ENCODE results near the gene GNAQ.
A peak's percentile ranks its signal among the peaks of the same experiment; 100 is the strongest.
"Not testable (repeated sequence)": the region's sequence is repeated elsewhere in the genome, so short reads cannot be mapped to it uniquely, and the experiment has no call there.

Gene GNAQ

GRCh38 chr9:77892171-77892570 lies 139.4 kb downstream of the GNAQ start:
- no peak overlapping the region for H3K27ac ChIP-seq (ENCODE audit: low read depth, low read length)
- H3K4me3 ChIP-seq (ENCODE audit: low read depth, low read length): no peak overlapping the region
- H3K9me3 ChIP-seq (ENCODE audit: control insufficient read depth, insufficient read depth, low read length): no peaks in the 10 kb centered on the region
- no peaks in the 10 kb centered on the region for H3K27me3 ChIP-seq (ENCODE audit: control insufficient read depth, insufficient read depth, low read length)
- H3K4me1 ChIP-seq (ENCODE audit: control insufficient read depth, insufficient read depth, low read length): peaks cover 15% of the 10 kb centered on the region
- no peaks in the 10 kb centered on the region for H3K36me3 ChIP-seq (ENCODE audit: control insufficient read depth, insufficient read depth, low read length)
- H3K9ac ChIP-seq (ENCODE audit: low read depth, low read length): no peak overlapping the region

GRCh38 chr9:77891128-77891800 lies 140.3 kb downstream of the GNAQ start:
- Histone ChIP-seq H3K9me3 (ENCODE audit: control insufficient read depth, insufficient read depth, low read length) (no peaks in the 10 kb centered on the region), H3K9ac (ENCODE audit: low read depth, low read length) (no peak overlapping the region), H3K27ac (ENCODE audit: low read depth, low read length) (no peak overlapping the region), H3K36me3 (ENCODE audit: control insufficient read depth, insufficient read depth, low read length) (no peaks in the 10 kb centered on the region), H3K27me3 (ENCODE audit: control insufficient read depth, insufficient read depth, low read length) (no peaks in the 10 kb centered on the region), H3K4me1 (ENCODE audit: control insufficient read depth, insufficient read depth, low read length) (peaks cover 15% of the 10 kb centered on the region), H3K4me3 (ENCODE audit: low read depth, low read length) (no peak overlapping the region)

- Histone ChIP-seq H3K9me3 (ENCODE audit: control insufficient read depth, insufficient read depth, low read length) (no peaks in the 10 kb centered on the region), H3K27ac (ENCODE audit: low read depth, low read length) (no peak overlapping the region), H3K9ac (ENCODE audit: low read depth, low read length) (no peak overlapping the region), H3K4me3 (ENCODE audit: low read depth, low read length) (no peak overlapping the region), H3K4me1 (ENCODE audit: control insufficient read depth, insufficient read depth, low read length) (peaks cover 41% of the 10 kb centered on the region), H3K27me3 (ENCODE audit: control insufficient read depth, insufficient read depth, low read length) (no peaks in the 10 kb centered on the region), H3K36me3 (ENCODE audit: control insufficient read depth, insufficient read depth, low read length) (no peaks in the 10 kb centered on the region)
Measured at GRCh38 chr9:77887662-77888061, 143.9 kb downstream of the GNAQ start.

- peaks cover 30% of the 10 kb centered on the region for H3K4me1 ChIP-seq (ENCODE audit: control insufficient read depth, insufficient read depth, low read length)
- no peak overlapping the region for H3K9ac ChIP-seq (ENCODE audit: low read depth, low read length)
- no peaks in the 10 kb centered on the region for H3K36me3 ChIP-seq (ENCODE audit: control insufficient read depth, insufficient read depth, low read length)
- H3K4me3 ChIP-seq (ENCODE audit: low read depth, low read length): no peak overlapping the region
- H3K27me3 ChIP-seq (ENCODE audit: control insufficient read depth, insufficient read depth, low read length): no peaks in the 10 kb centered on the region
- H3K9me3 ChIP-seq (ENCODE audit: control insufficient read depth, insufficient read depth, low read length): no peaks in the 10 kb centered on the region
- peak overlapping the region; percentile 84 for H3K27ac ChIP-seq (ENCODE audit: low read depth, low read length)
Measured at GRCh38 chr9:77885104-77885672, 146.4 kb downstream of the GNAQ start.

- H3K36me3 ChIP-seq (ENCODE audit: control insufficient read depth, insufficient read depth, low read length): no peaks in the 10 kb centered on the region
- H3K4me1 ChIP-seq (ENCODE audit: control insufficient read depth, insufficient read depth, low read length): peaks cover 30% of the 10 kb centered on the region
- no peaks in the 10 kb centered on the region for H3K9me3 ChIP-seq (ENCODE audit: control insufficient read depth, insufficient read depth, low read length)
- no peak overlapping the region for H3K9ac ChIP-seq (ENCODE audit: low read depth, low read length)
- no peak overlapping the region; the same call in 1 of the 2 replicates for H3K4me3 ChIP-seq (ENCODE audit: low read depth, low read length)
- H3K27me3 ChIP-seq (ENCODE audit: control insufficient read depth, insufficient read depth, low read length): no peaks in the 10 kb centered on the region
- peak overlapping the region; percentile 84 for H3K27ac ChIP-seq (ENCODE audit: low read depth, low read length)
Measured at GRCh38 chr9:77883846-77884771, 147.5 kb downstream of the GNAQ start.

GRCh38 chr9:77883133-77883532 lies 148.5 kb downstream of the GNAQ start:
- H3K9ac ChIP-seq (ENCODE audit: low read depth, low read length): no peak overlapping the region
- H3K27ac ChIP-seq (ENCODE audit: low read depth, low read length): no peak overlapping the region
- H3K4me3 ChIP-seq (ENCODE audit: low read depth, low read length): no peak overlapping the region
- H3K4me1 ChIP-seq (ENCODE audit: control insufficient read depth, insufficient read depth, low read length): peaks cover 30% of the 10 kb centered on the region
- H3K27me3 ChIP-seq (ENCODE audit: control insufficient read depth, insufficient read depth, low read length): no peaks in the 10 kb centered on the region
- H3K36me3 ChIP-seq (ENCODE audit: control insufficient read depth, insufficient read depth, low read length): no peaks in the 10 kb centered on the region
- no peaks in the 10 kb centered on the region for H3K9me3 ChIP-seq (ENCODE audit: control insufficient read depth, insufficient read depth, low read length)

GRCh38 chr9:77882294-77882693 lies 149.3 kb downstream of the GNAQ start:
- H3K36me3 ChIP-seq (ENCODE audit: control insufficient read depth, insufficient read depth, low read length): no peaks in the 10 kb centered on the region
- H3K9me3 ChIP-seq (ENCODE audit: control insufficient read depth, insufficient read depth, low read length): no peaks in the 10 kb centered on the region
- no peaks in the 10 kb centered on the region for H3K27me3 ChIP-seq (ENCODE audit: control insufficient read depth, insufficient read depth, low read length)
- H3K9ac ChIP-seq (ENCODE audit: low read depth, low read length): no peak overlapping the region
- H3K4me1 ChIP-seq (ENCODE audit: control insufficient read depth, insufficient read depth, low read length): peaks cover 30% of the 10 kb centered on the region
- no peak overlapping the region for H3K4me3 ChIP-seq (ENCODE audit: low read depth, low read length)
- H3K27ac ChIP-seq (ENCODE audit: low read depth, low read length): no peak overlapping the region

GRCh38 chr9:77881634-77882033 lies 150.0 kb downstream of the GNAQ start:
- not testable (repeated sequence) for H3K9ac ChIP-seq (ENCODE audit: low read depth, low read length); H3K4me3 ChIP-seq (ENCODE audit: low read depth, low read length); H3K9me3 ChIP-seq (ENCODE audit: control insufficient read depth, insufficient read depth, low read length); H3K27ac ChIP-seq (ENCODE audit: low read depth, low read length); H3K36me3 ChIP-seq (ENCODE audit: control insufficient read depth, insufficient read depth, low read length); H3K27me3 ChIP-seq (ENCODE audit: control insufficient read depth, insufficient read depth, low read length)
- H3K4me1 ChIP-seq (ENCODE audit: control insufficient read depth, insufficient read depth, low read length): peaks cover 30% of the 10 kb centered on the region

GRCh38 chr9:77881111-77881510 lies 150.5 kb downstream of the GNAQ start:
- Histone ChIP-seq H3K4me1 (ENCODE audit: control insufficient read depth, insufficient read depth, low read length) (peaks cover 34% of the 10 kb centered on the region), H3K9ac (ENCODE audit: low read depth, low read length) (no peak overlapping the region), H3K27ac (ENCODE audit: low read depth, low read length) (no peak overlapping the region), H3K4me3 (ENCODE audit: low read depth, low read length) (no peak overlapping the region), H3K27me3 (ENCODE audit: control insufficient read depth, insufficient read depth, low read length) (no peaks in the 10 kb centered on the region), H3K36me3 (ENCODE audit: control insufficient read depth, insufficient read depth, low read length) (no peaks in the 10 kb centered on the region), H3K9me3 (ENCODE audit: control insufficient read depth, insufficient read depth, low read length) (no peaks in the 10 kb centered on the region)

- Histone ChIP-seq H3K4me1 (ENCODE audit: control insufficient read depth, insufficient read depth, low read length) (peaks cover 23% of the 10 kb centered on the region), H3K27ac (ENCODE audit: low read depth, low read length) (no peak overlapping the region), H3K9me3 (ENCODE audit: control insufficient read depth, insufficient read depth, low read length) (no peaks in the 10 kb centered on the region), H3K27me3 (ENCODE audit: control insufficient read depth, insufficient read depth, low read length) (no peaks in the 10 kb centered on the region), H3K36me3 (ENCODE audit: control insufficient read depth, insufficient read depth, low read length) (no peaks in the 10 kb centered on the region), H3K4me3 (ENCODE audit: low read depth, low read length) (no peak overlapping the region), H3K9ac (ENCODE audit: low read depth, low read length) (no peak overlapping the region)
Measured at GRCh38 chr9:77879437-77879943, 152.1 kb downstream of the GNAQ start.

GRCh38 chr9:77878793-77879192 lies 152.8 kb downstream of the GNAQ start:
- H3K36me3 ChIP-seq (ENCODE audit: control insufficient read depth, insufficient read depth, low read length); H3K9me3 ChIP-seq (ENCODE audit: control insufficient read depth, insufficient read depth, low read length); H3K27ac ChIP-seq (ENCODE audit: low read depth, low read length); H3K9ac ChIP-seq (ENCODE audit: low read depth, low read length); H3K27me3 ChIP-seq (ENCODE audit: control insufficient read depth, insufficient read depth, low read length); H3K4me3 ChIP-seq (ENCODE audit: low read depth, low read length): not testable (repeated sequence)
- peaks cover 16% of the 10 kb centered on the region for H3K4me1 ChIP-seq (ENCODE audit: control insufficient read depth, insufficient read depth, low read length)
